CD4-positive, alpha-beta T cell treated with Interleukin-17A for 4 hours (primary cell): Measurements from ENCODE around the gene SHE.

Experiments used
- DNase-seq: peaks from one replicate; pipeline ENCODE4 v3.0.0-alpha.2; 2020; ENCODE audit warnings: mixed read lengths

SHE gene

GRCh38 chr1:154443274-154444013, 58.8 kb downstream of the SHE start:
- DNase-seq = no peak

- peak; percentile 42 for DNase-seq
These were observed 60.0 kb downstream of the SHE start for GRCh38 chr1:154442006-154442740.

- peak; percentile 56 for DNase-seq
These were observed 60.8 kb downstream of the SHE start for GRCh38 chr1:154441241-154441888.

GRCh38 chr1:154440036-154440804, 62.0 kb downstream of the SHE start:
- DNase-seq = peak; percentile 27

GRCh38 chr1:154436433-154436832, 65.8 kb downstream of the SHE start:
- DNase-seq = no peak

GRCh38 chr1:154435599-154436200, 66.5 kb downstream of the SHE start:
- no peak for DNase-seq

GRCh38 chr1:154434346-154435085, 67.7 kb downstream of the SHE start:
- DNase-seq = no peak

GRCh38 chr1:154433161-154433764, 68.9 kb downstream of the SHE start:
- DNase-seq = peak; percentile 66

GRCh38 chr1:154431586-154432373, 70.4 kb downstream of the SHE start:
- DNase-seq = peak; percentile 42

GRCh38 chr1:154430903-154431302, 71.3 kb downstream of the SHE start:
- no peak for DNase-seq

GRCh38 chr1:154429841-154430611, 72.2 kb downstream of the SHE start:
- DNase-seq = no peak
